OCI-LY3 (cell line): ENCODE measurements around the gene SAE1.

Experiments
- H2AFZ ChIP-seq: fragments of 200-600, 300-600 bp; shearing (Covaris generic); 2 replicates; pipeline ENCODE4 v1.6.0; 2014; ENCODE audit warnings: antibody characterized with exemption, low read depth, low read length
- H3K27ac ChIP-seq: fragments of 200-600, 300-600 bp; sonication (generic); 2 replicates; pipeline ENCODE4 v1.5.1; 2014; ENCODE audit warnings: mild to moderate bottlenecking, low read length, moderate library complexity, mixed read lengths
- H3K27me3 ChIP-seq: fragments of 200-600, 300-600 bp; sonication (generic); 2 replicates; pipeline ENCODE4 v1.6.1; 2014; ENCODE audit warnings: low read depth, low read length, mixed read lengths
- H3K36me3 ChIP-seq: fragments of 200-600, 300-600 bp; sonication (generic); replicated peaks from 2 replicates; pipeline ENCODE3; 2014; ENCODE audit warnings: low read depth, low read length, mixed read lengths
- H3K4me1 ChIP-seq: fragments of 300-600, 200-600 bp; sonication (generic); 2 replicates; pipeline ENCODE4 v1.6.1; 2014; ENCODE audit warnings: low read length, mixed read lengths
- H3K4me2 ChIP-seq: fragments of 200-600, 300-600 bp; sonication (generic); 2 replicates; pipeline ENCODE4 v1.6.1; 2014; ENCODE audit warnings: low read length, mixed read lengths
- H3K4me3 ChIP-seq: fragments of 300-600, 200-600 bp; sonication (generic); 2 replicates; pipeline ENCODE4 v1.5.1; 2014; ENCODE audit warnings: antibody characterized with exemption, mild to moderate bottlenecking, low read length, moderate library complexity
- H3K79me2 ChIP-seq: fragments of 300-600, 200-600 bp; shearing (Covaris generic); 2 replicates; pipeline ENCODE4 v1.6.1; 2014; ENCODE audit warnings: mild to moderate bottlenecking, low read length, mixed read lengths
- H3K9ac ChIP-seq: fragments of 300-600, 200-600 bp; shearing (Covaris generic); 2 replicates; pipeline ENCODE4 v1.6.0; 2014; ENCODE audit warnings: mild to moderate bottlenecking, low read length, moderate library complexity
- H3K9me3 ChIP-seq: fragments of 200-600, 300-600 bp; shearing (Covaris generic); 2 replicates; pipeline ENCODE4 v1.6.1; 2014; ENCODE audit warnings: low read length, mixed read lengths; ENCODE audit not compliant: insufficient read depth
- H4K20me1 ChIP-seq: fragments of 200-600, 300-600 bp; sonication (generic); 2 replicates; pipeline ENCODE4 v1.6.1; 2016; ENCODE audit warnings: low read length, mixed read lengths; ENCODE audit not compliant: insufficient read depth
- EZH2phosphoT487 ChIP-seq: fragments of 200-600 bp; shearing (Covaris generic); IDR thresholded peaks from 2 replicates; pipeline ENCODE4 v1.6.1; 2018; ENCODE audit warnings: antibody characterized with exemption, mixed run types, low read depth
- TF ChIP-seq, protein P1 (sequence below): fragments of 200-600, 300-600 bp; sonication (generic); IDR thresholded peaks from 2 replicates; pipeline ENCODE4 v1.5.1; 2014; ENCODE audit warnings: antibody characterized with exemption, low read length, low read depth

Gene SAE1

DNA sequence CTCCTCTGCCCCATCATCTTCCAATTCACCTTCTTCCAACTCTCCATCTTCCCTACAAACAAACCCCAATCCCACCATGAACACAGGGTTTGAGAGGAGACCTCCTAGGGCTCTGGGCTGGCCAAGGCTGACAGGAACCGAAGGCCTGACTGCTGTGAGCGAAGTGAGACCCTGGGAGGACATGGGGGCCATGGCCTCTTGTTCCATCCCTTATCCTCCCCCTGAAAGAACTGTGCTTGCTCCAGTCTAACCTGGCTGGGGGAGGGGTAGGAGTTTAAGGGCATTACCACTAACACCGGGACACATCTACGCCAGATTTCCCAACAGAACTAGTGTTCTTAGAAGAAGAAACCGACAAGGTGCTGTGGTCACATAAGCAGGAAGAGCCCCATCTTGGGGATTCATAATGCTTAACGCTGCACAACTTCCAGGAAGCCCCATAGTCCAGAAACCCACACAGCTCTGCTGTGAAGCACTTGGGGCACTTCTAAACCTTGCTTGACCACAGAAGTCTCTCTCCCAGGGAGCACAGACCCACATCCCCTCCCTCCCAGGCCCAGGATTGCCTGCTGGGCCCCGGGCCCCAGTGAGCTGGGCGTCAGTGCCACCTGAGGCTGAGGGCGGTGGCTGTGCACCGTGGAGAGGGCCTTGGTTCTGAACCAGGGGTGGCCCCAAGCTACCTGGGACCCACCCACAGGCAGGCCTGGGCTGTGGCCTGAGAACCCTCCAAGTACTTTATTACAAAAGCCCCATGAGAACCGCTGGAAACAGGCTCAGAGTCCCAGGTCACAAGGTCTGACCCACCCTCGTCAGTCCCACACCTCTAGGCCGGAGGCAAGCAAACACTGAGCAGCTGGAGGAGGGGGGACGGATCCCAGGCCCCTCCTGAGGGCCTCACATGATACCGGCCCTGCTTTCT, 35.8 kb upstream of the SAE1 start:
- Histone ChIP-seq H3K9ac (no peak overlapping the region), H4K20me1 (peaks cover 56% of the 10 kb centered on the region)

DNA sequence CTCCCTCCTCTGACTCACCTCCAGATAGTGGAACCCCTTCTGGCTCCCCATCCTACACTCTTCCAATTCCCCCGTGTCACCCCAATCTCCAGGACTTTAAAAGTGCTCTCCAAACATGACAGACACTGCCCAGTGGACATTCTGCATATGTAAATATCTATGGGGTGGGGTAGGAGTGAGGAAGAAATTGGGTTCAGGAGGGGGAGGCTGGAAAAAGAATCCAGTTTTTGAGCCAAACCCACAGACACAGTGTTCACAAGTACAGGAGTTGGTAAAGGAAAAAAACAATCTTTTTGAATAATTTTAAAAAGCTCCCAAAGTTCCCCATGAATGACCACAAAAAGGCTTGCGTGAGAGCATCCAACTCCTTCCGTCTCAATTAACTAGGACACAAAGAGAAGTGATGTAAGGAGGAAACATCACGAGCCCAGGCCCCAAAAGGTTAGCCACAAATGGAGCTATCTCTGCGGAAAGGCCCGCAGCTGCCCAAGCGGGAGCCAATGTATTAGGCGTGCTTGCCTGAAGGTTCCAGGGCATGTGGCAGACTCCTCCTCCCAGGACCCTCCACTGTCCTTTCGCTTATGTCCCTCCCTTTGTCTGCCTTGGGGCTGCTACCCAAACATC, 35.0 kb upstream of the SAE1 start:
- Histone ChIP-seq H3K9ac (no peak overlapping the region), H3K79me2 (peaks cover 82% of the 10 kb centered on the region), H3K9me3 (no peaks in the 10 kb centered on the region), H3K27me3 (no peaks in the 10 kb centered on the region), H3K36me3 (peaks cover 57% of the 10 kb centered on the region), H3K27ac (no peak overlapping the region), H3K4me3 (no peak overlapping the region), H3K4me2 (no peak overlapping the region), H4K20me1 (peaks cover 59% of the 10 kb centered on the region), H3K4me1 (no peaks in the 10 kb centered on the region), H2AFZ (no peak overlapping the region)
- TF ChIP-seq EZH2phosphoT487, result no peak
- TF ChIP-seq, protein P1, sequence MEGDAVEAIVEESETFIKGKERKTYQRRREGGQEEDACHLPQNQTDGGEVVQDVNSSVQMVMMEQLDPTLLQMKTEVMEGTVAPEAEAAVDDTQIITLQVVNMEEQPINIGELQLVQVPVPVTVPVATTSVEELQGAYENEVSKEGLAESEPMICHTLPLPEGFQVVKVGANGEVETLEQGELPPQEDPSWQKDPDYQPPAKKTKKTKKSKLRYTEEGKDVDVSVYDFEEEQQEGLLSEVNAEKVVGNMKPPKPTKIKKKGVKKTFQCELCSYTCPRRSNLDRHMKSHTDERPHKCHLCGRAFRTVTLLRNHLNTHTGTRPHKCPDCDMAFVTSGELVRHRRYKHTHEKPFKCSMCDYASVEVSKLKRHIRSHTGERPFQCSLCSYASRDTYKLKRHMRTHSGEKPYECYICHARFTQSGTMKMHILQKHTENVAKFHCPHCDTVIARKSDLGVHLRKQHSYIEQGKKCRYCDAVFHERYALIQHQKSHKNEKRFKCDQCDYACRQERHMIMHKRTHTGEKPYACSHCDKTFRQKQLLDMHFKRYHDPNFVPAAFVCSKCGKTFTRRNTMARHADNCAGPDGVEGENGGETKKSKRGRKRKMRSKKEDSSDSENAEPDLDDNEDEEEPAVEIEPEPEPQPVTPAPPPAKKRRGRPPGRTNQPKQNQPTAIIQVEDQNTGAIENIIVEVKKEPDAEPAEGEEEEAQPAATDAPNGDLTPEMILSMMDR, result no peak

More for the DNA sequence above, 35.8 kb upstream of the SAE1 start:
- Histone ChIP-seq H3K4me1 (no peaks in the 10 kb centered on the region), H3K4me2 (no peak overlapping the region), H2AFZ (no peak overlapping the region), H3K36me3 (peaks cover 60% of the 10 kb centered on the region), H3K9me3 (no peaks in the 10 kb centered on the region), H3K79me2 (peaks cover 81% of the 10 kb centered on the region), H3K27me3 (no peaks in the 10 kb centered on the region), H3K4me3 (no peak overlapping the region), H3K27ac (no peak overlapping the region)
- TF ChIP-seq, protein P1, result no peak
- TF ChIP-seq EZH2phosphoT487, result no peak

DNA sequence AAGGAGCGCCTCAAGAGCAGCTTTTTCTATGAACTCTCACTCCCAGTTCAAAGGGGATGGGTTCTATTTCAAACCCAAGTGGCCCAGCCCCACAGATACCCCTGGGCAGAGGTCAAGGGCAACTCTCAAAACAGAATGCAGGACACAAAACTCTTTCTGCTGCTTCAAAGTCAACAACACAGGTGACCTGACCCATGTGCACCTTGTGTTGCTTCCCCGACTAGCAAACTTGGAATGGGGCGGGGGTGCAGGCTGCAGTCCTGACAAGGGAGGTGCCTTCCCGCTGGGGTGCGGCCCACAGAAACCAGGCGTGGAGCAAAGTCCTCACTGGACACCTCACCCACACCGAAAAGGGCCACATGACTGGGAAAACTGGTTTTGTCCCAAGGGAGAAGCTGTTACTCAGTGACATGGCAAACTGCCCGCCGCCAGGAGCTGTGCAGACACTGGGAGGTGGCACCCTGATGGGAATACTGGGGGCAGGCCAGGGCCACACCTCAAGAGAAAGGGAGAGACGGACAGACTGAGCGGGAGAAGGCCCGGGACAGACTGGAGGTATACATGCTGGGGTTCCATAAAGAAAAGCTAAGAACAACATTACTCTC, 34.4 kb upstream of the SAE1 start:
- Histone ChIP-seq H3K4me1 (no peaks in the 10 kb centered on the region), H4K20me1 (peaks cover 62% of the 10 kb centered on the region), H2AFZ (no peak overlapping the region), H3K9ac (no peak overlapping the region), H3K4me2 (no peak overlapping the region), H3K27me3 (no peaks in the 10 kb centered on the region), H3K4me3 (no peak overlapping the region), H3K9me3 (no peaks in the 10 kb centered on the region), H3K27ac (no peak overlapping the region), H3K36me3 (peaks cover 54% of the 10 kb centered on the region), H3K79me2 (peaks cover 88% of the 10 kb centered on the region)
- TF ChIP-seq, protein P1, result no peak
- no peak for TF ChIP-seq EZH2phosphoT487

DNA sequence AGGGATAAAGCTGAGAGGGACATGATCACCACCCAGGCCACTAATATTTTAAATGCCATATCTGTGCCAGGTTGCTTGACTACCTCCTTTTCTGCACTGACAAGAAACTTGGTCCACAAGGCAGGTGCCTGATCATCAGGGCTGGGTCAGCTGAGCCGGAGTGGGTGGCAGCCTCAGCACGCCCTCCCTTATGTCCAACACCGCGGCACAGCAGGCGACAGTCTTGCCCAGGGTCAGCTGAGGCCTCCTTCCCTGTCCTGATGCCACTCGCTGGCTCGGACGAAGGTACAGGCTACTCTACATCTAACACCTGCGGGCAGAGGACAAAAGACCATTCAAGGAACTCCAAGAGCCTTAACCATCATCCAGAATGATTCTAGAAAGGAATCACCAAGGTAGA, 33.9 kb upstream of the SAE1 start:
- peaks cover 53% of the 10 kb centered on the region for H3K36me3 ChIP-seq
- peaks cover 62% of the 10 kb centered on the region for H4K20me1 ChIP-seq
- peaks cover 93% of the 10 kb centered on the region for H3K79me2 ChIP-seq
- H3K9me3 ChIP-seq, result no peaks in the 10 kb centered on the region
- H3K4me2 ChIP-seq, result no peak overlapping the region
- TF ChIP-seq EZH2phosphoT487, result no peak
- TF ChIP-seq, protein P1, result no peak
- no peak overlapping the region for H3K9ac ChIP-seq
- H2AFZ ChIP-seq, result no peak overlapping the region
- H3K27ac ChIP-seq, result no peak overlapping the region
- no peaks in the 10 kb centered on the region for H3K4me1 ChIP-seq
- no peaks in the 10 kb centered on the region for H3K27me3 ChIP-seq
- no peak overlapping the region for H3K4me3 ChIP-seq
